Ascending aorta (tissue), 2 donors: Measurements from ENCODE around the gene ATP8B2. TPM values are rescaled to one million over a fixed set of nuclear protein-coding genes. Genes with fewer than 3 reads are reported as not detected.
"Not testable (repeated sequence)": the region's sequence is repeated elsewhere in the genome, so short reads cannot be mapped to it uniquely, and the experiment has no call there.

Experiments
- DNase-seq, 2 donors: peaks; one replicate each; pipeline ENCODE4 v3.0.0-alpha.2; 2019; ENCODE audit warnings: low spot score in 2 of 2
- H3K27ac ChIP-seq, 2 donors: fragments of 200-600 bp; sonication (generic); one replicate each; pipeline ENCODE4 v1.5.1; 2016 to 2017; ENCODE audit warnings: mild to moderate bottlenecking in 1 of 2
- H3K27me3 ChIP-seq: fragments of 200-600 bp; sonication (generic); one replicate; pipeline ENCODE4 v1.5.1; 2017
- H3K36me3 ChIP-seq, 2 donors: fragments of 200-600 bp; sonication (generic); one replicate each; pipeline ENCODE4 v1.5.1; 2016
- H3K4me1 ChIP-seq, 2 donors: fragments of 200-600 bp; sonication (generic); one replicate each; pipeline ENCODE4 v1.5.1; 2016 to 2017; ENCODE audit warnings: mild to moderate bottlenecking in 1 of 2
- H3K4me3 ChIP-seq, 2 donors: fragments of 200-600 bp; sonication (generic); one replicate each; pipeline ENCODE4 v1.5.1; 2016 to 2017; ENCODE audit warnings: mild to moderate bottlenecking in 1 of 2
- H3K9me3 ChIP-seq, 2 donors: fragments of 200-600 bp; sonication (generic); one replicate each; pipeline ENCODE4 v1.5.1; 2016
- intact Hi-C: fragments of 100-400 bp; cut with DNase I; formaldehyde crosslinking; loops from one replicate; pipeline ENCODE4 v1.15.1; 2023
- total RNA-seq: library from RNA; depleted of rRNA; stranded (reverse); fragments of >200 nt; gene quantifications from one replicate; pipeline ENCODE4 v1.1.0, GENCODE V29; 2016
- TF ChIP-seq, protein P1 (sequence below), 3 experiments: fragments of 200-600 bp in 2 of 3; fragments of 450-650 bp in 1 of 3; sonication (generic) in 2 of 3; IDR thresholded peaks; one replicate each; pipeline ENCODE4 v1.5.1; 2016 to 2019; ENCODE audit warnings: antibody characterized with exemption in 3 of 3, mild to moderate bottlenecking in 1 of 3, moderate library complexity in 1 of 3

Gene ATP8B2
- total RNA-seq, 1 donor from 2014 or later = 173 TPM

DNA sequence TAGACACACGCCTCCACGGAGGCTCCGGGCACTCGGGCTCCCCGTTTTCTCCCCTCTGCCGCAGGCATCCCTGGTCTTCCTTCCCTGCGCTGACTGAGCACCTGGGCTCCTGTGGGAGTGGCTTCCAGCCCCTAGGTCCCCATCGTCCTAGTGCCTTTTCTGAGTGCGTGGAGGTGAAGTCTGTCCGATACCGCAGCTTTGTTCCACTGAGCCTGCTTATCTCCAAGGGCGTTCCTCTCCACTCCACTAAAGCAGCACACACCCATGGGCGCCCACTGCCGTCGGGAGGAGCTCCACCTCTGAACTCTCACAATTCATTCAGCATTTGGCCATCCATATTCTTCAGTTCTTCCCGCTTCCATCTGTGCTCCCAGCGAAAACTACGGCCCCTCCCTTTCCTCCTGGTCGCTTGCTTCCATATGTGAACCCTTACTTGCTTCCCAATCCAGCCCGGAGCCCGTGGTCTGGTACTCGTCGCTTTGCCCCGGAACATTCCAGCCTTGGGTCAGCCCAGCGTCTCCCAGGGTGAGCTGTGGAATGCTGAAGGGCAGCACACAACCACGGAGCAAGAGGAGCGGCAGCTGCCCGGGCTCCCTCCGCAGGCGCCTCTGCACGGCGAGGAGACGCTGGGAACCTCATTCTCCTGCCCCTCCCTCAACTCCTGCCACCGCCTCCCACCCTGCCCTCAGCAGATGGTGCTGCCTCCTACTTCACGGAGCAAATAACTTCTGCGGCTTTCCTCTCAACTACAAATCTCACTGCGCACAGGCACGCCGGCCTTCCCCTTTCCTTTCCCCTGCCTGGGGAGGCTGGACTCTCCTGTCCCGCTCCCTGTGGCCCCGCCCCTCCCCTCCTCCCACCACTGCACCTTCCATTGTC, 27.5 kb downstream of the ATP8B2 start:
- TF ChIP-seq, protein P1, sequence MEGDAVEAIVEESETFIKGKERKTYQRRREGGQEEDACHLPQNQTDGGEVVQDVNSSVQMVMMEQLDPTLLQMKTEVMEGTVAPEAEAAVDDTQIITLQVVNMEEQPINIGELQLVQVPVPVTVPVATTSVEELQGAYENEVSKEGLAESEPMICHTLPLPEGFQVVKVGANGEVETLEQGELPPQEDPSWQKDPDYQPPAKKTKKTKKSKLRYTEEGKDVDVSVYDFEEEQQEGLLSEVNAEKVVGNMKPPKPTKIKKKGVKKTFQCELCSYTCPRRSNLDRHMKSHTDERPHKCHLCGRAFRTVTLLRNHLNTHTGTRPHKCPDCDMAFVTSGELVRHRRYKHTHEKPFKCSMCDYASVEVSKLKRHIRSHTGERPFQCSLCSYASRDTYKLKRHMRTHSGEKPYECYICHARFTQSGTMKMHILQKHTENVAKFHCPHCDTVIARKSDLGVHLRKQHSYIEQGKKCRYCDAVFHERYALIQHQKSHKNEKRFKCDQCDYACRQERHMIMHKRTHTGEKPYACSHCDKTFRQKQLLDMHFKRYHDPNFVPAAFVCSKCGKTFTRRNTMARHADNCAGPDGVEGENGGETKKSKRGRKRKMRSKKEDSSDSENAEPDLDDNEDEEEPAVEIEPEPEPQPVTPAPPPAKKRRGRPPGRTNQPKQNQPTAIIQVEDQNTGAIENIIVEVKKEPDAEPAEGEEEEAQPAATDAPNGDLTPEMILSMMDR (IDR thresholded peaks at IDR 0.05) = no peak
- H3K9me3 ChIP-seq = no peaks in the 10 kb centered on the region
- peaks cover 0 to 17% of the 10 kb centered on the region in 2 donors for H3K4me1 ChIP-seq
- no peaks in the 10 kb centered on the region for H3K27me3 ChIP-seq
- peak in 1 of 2 donors; percentile 75 for DNase-seq
- intact Hi-C loops = no loop called here
- H3K36me3 ChIP-seq = peaks cover 18 to 28% of the 10 kb centered on the region in 2 donors
- H3K27ac ChIP-seq = peak overlapping the region; percentile 62 to 73
- peak overlapping the region; percentile 54 to 60 for H3K4me3 ChIP-seq

DNA sequence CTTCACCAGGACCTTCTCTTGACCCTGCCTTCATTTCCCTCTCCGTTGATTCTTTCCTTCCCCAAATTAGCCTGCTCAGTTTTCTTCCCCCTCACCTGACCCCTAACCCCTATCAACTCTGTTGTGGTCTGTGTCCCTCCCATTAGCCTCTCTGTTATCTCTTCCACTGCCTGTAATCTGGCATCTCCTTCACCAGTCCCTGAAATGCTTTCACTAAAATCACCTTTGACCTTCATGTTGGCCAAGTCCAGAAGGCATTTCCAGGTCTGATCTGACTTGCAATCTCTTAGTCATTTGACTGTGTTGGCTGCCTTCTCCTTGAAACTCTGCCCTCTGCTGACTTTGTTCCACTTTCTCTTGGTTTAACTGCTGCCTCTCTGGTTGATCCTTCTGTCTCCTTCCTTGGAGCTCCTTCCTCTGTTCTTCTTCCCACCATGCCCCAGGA, 28.2 kb downstream of the ATP8B2 start:
- peak in 1 of 2 donors; percentile 71 for DNase-seq
- Histone ChIP-seq H3K36me3 (peaks cover 12 to 22% of the 10 kb centered on the region in 2 donors), H3K9me3 (no peaks in the 10 kb centered on the region), H3K4me1 (peaks cover 0 to 17% of the 10 kb centered on the region in 2 donors), H3K4me3 (peak overlapping the region; percentile 54 to 60), H3K27ac (peak overlapping the region; percentile 62 to 73), H3K27me3 (no peaks in the 10 kb centered on the region)
- intact Hi-C loops = no loop called here
- TF ChIP-seq, protein P1 (IDR thresholded peaks at IDR 0.05) = peak in 1 of 3 experiments; percentile 39

GRCh38 chr1:154353966-154354365, 28.6 kb downstream of the ATP8B2 start:
- H3K27ac ChIP-seq = peak overlapping the region in 1 of 2 donors; percentile 62

GRCh38 chr1:154358519-154358918, 33.2 kb downstream of the ATP8B2 start:
- Histone ChIP-seq H3K27ac (no peak overlapping the region), H3K4me3 (no peak overlapping the region), H3K36me3 (no peaks in the 10 kb centered on the region), H3K27me3 (no peaks in the 10 kb centered on the region), H3K9me3 (no peaks in the 10 kb centered on the region), H3K4me1 (peaks cover 0 to 2% of the 10 kb centered on the region in 2 donors)
- TF ChIP-seq, protein P1 (IDR thresholded peaks at IDR 0.05) = no peak
- intact Hi-C loops = no loop called here
- DNase-seq = no peak

More at GRCh38 chr1:154353966-154354365, 28.6 kb downstream of the ATP8B2 start:
- H3K9me3 ChIP-seq = no peaks in the 10 kb centered on the region
- H3K27me3 ChIP-seq = no peaks in the 10 kb centered on the region
- H3K4me3 ChIP-seq = no peak overlapping the region
- peaks cover 0 to 17% of the 10 kb centered on the region in 2 donors for H3K4me1 ChIP-seq
- TF ChIP-seq, protein P1 (IDR thresholded peaks at IDR 0.05) = no peak
- intact Hi-C loops = no loop called here
- no peak for DNase-seq
- H3K36me3 ChIP-seq = peaks cover 7 to 17% of the 10 kb centered on the region in 2 donors

DNA sequence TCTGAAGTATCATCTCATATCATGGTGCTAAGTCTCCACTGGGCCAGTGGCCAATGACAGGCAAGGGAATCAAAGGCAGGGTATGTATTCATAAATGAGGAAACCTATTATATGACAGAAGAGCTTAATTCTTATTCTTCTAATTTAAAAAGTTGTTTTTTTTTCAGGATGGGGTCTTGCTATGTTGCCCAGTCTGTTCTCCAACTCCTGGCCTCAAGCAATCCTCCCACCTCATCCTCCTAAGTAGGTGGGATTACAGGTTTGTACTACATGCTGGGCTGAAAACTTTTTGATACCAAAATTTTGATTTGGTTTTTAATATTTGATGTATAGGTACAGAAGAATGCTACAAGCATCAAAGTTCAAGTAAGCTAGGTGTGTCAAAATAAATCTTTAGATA, 35.0 kb downstream of the ATP8B2 start:
- no peaks in the 10 kb centered on the region for H3K4me1 ChIP-seq
- H3K4me3 ChIP-seq = no peak overlapping the region
- no peaks in the 10 kb centered on the region for H3K27me3 ChIP-seq
- H3K27ac ChIP-seq = no peak overlapping the region
- DNase-seq = no peak
- H3K9me3 ChIP-seq = no peaks in the 10 kb centered on the region
- intact Hi-C loops = no loop called here
- TF ChIP-seq, protein P1 (IDR thresholded peaks at IDR 0.05) = no peak
- H3K36me3 ChIP-seq = no peaks in the 10 kb centered on the region

DNA sequence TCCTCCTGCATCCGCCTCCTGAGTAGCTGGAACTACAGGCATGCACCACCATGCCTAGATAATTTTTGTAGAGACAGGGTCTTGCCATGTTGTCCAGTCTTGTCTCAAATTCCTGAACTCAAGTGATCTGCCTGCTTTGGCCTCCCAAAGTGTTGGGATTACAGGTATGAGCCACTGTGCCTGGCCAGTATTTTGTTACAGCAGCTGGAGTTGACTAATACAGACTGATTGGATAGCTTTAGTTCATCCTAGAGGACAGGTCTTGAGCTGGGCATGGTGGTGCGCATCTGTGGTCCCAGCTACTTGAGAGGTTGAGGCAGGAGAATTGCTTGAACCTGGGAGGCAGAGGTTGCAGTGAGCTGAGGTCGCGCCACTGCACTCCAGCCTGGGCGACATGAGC, 35.6 kb downstream of the ATP8B2 start:
- H3K36me3 ChIP-seq, H3K27ac ChIP-seq, H3K9me3 ChIP-seq, DNase-seq, intact Hi-C loops, H3K4me3 ChIP-seq, H3K4me1 ChIP-seq, H3K27me3 ChIP-seq: not testable (repeated sequence)
